GM18517 (cell line): ENCODE results near the gene OR14K1.
"Not testable (repeated sequence)": the region's sequence is repeated elsewhere in the genome, so short reads cannot be mapped to it uniquely, and the experiment has no call there.

Experiments
- ATAC-seq: cut with Tn5 transposase; IDR thresholded peaks from one replicate; pipeline ENCODE4 v1.9.1; 2021; ENCODE audit warnings: mild to moderate bottlenecking, moderate library complexity; ENCODE audit not compliant: unreplicated experiment

OR14K1 gene

GRCh38 chr1:247738315-247738714, at the start of gene OR14K1:
OR14K1 (plus strand) TSS chr1:247738615; CDS start chr1:247738615, 0 bp downstream.
- no peak for ATAC-seq

GRCh38 chr1:247701338-247701737, 37.1 kb upstream of the OR14K1 start:
- ATAC-seq, result no peak

- not testable (repeated sequence) for ATAC-seq
Measured at GRCh38 chr1:247710681-247711080, 27.7 kb upstream of the OR14K1 start.

GRCh38 chr1:247713753-247714152, 24.7 kb upstream of the OR14K1 start:
- no peak for ATAC-seq

GRCh38 chr1:247716546-247716945, 21.9 kb upstream of the OR14K1 start, which contains the start of gene OR6F1:
OR6F1 (minus strand) TSS chr1:247716646; CDS start chr1:247712755, 3,891 bp downstream.
- no peak for ATAC-seq

- no peak for ATAC-seq
Measured at GRCh38 chr1:247721222-247721621, 17.2 kb upstream of the OR14K1 start.

GRCh38 chr1:247740721-247741120, 2.3 kb downstream of the OR14K1 start:
- ATAC-seq, result no peak

- ATAC-seq, result no peak
Measured at GRCh38 chr1:247741756-247742155, 3.3 kb downstream of the OR14K1 start.

- ATAC-seq, result not testable (repeated sequence)
Measured at GRCh38 chr1:247742215-247742760, 3.9 kb downstream of the OR14K1 start.

- no peak for ATAC-seq
Measured at GRCh38 chr1:247746391-247746935, 8.0 kb downstream of the OR14K1 start.

GRCh38 chr1:247747616-247748015, 9.2 kb downstream of the OR14K1 start:
- ATAC-seq, result no peak

GRCh38 chr1:247748041-247748440, 9.6 kb downstream of the OR14K1 start, which contains the start of gene OR14A2:
OR14A2 (minus strand) TSS chr1:247748141.
- no peak for ATAC-seq

- no peak for ATAC-seq
Measured at GRCh38 chr1:247749870-247750269, 11.5 kb downstream of the OR14K1 start.

GRCh38 chr1:247754311-247754710, 15.9 kb downstream of the OR14K1 start:
- ATAC-seq, result not testable (repeated sequence)

- no peak for ATAC-seq
Measured at GRCh38 chr1:247760456-247760855, 22.0 kb downstream of the OR14K1 start, which contains the start of gene OR1C1. OR1C1 (minus strand) TSS chr1:247760556; CDS start chr1:247758406, 2,150 bp downstream.

GRCh38 chr1:247769603-247770002, 31.2 kb downstream of the OR14K1 start:
- ATAC-seq, result no peak
